Skeletal muscle tissue (tissue), 4 donors: ENCODE data around the gene CD1E. TPM values are rescaled to one million over a fixed set of nuclear protein-coding genes. Genes with fewer than 3 reads are reported as not detected.

ENCODE experiments used
- H3K27ac ChIP-seq: one replicate; pipeline ENCODE4 v1.7.0; 2013; ENCODE audit warnings: mild to moderate bottlenecking, low read depth, low read length, inconsistent platforms
- H3K27me3 ChIP-seq, 3 donors: one replicate each; pipeline ENCODE4 v1.7.0; 2013; ENCODE audit warnings: low read length in 3 of 3; ENCODE audit not compliant: control insufficient read depth in 3 of 3, insufficient read depth in 3 of 3
- H3K36me3 ChIP-seq, 3 donors: one replicate each; pipeline ENCODE4 v1.7.0; 2013; ENCODE audit warnings: low read length in 3 of 3; ENCODE audit not compliant: control insufficient read depth in 3 of 3, insufficient read depth in 3 of 3
- H3K4me1 ChIP-seq, 3 donors: one replicate each; pipeline ENCODE4 v1.7.0; 2013; ENCODE audit warnings: low read length in 3 of 3, mild to moderate bottlenecking in 3 of 3; ENCODE audit not compliant: control insufficient read depth in 3 of 3, insufficient read depth in 3 of 3
- H3K4me3 ChIP-seq, 3 donors: one replicate each; pipeline ENCODE4 v1.7.0; 2013; ENCODE audit warnings: low read length in 3 of 3
- H3K9ac ChIP-seq, 3 donors: one replicate each; pipeline ENCODE4 v1.7.0; 2013; ENCODE audit warnings: low read length in 3 of 3, mild to moderate bottlenecking in 3 of 3, moderate library complexity in 2 of 3, low read depth in 1 of 3
- H3K9me3 ChIP-seq, 3 donors: one replicate each; pipeline ENCODE4 v1.7.0; 2013; ENCODE audit warnings: low read length in 3 of 3; ENCODE audit not compliant: control insufficient read depth in 3 of 3
- total RNA-seq: library from RNA; depleted of rRNA; stranded (reverse); fragments of >200 nt; gene quantifications from one replicate; pipeline ENCODE4 v1.2.3, GENCODE V29; 2014
- donor health status: Osteomylitis.

The CD1E gene
- total RNA-seq, result 0.52 TPM

- Histone ChIP-seq H3K36me3 (no peaks in the 10 kb centered on the region), H3K27ac (no peak within 1 kb of the TSS), H3K9ac (no peak within 1 kb of the TSS), H3K9me3 (no peaks in the 10 kb centered on the region), H3K4me3 (no peak within 1 kb of the TSS), H3K4me1 (no peaks in the 10 kb centered on the region), H3K27me3 (no peaks in the 10 kb centered on the region)
Observed at GRCh38 chr1:158353303-158354075, at the start of gene CD1E. CD1E (plus strand) TSS chr1:158353894; CDS start chr1:158353989, 95 bp downstream.

- Histone ChIP-seq H3K4me3 (no peak overlapping the region), H3K9me3 (peaks cover 0 to 7% (median 3%) of the 10 kb centered on the region in 3 donors), H3K36me3 (no peaks in the 10 kb centered on the region), H3K9ac (no peak overlapping the region), H3K27ac (no peak overlapping the region), H3K27me3 (no peaks in the 10 kb centered on the region), H3K4me1 (no peaks in the 10 kb centered on the region)
Observed at GRCh38 chr1:158310623-158311022, 43.1 kb upstream of the CD1E start.

GRCh38 chr1:158311066-158311465 lies 42.6 kb upstream of the CD1E start:
- no peak overlapping the region for H3K27ac ChIP-seq

GRCh38 chr1:158323866-158324265 lies 29.8 kb upstream of the CD1E start:
- no peak overlapping the region for H3K9ac ChIP-seq
- no peaks in the 10 kb centered on the region for H3K4me1 ChIP-seq
- no peaks in the 10 kb centered on the region for H3K27me3 ChIP-seq
- H3K36me3 ChIP-seq, result no peaks in the 10 kb centered on the region
- no peak overlapping the region for H3K27ac ChIP-seq
- no peak overlapping the region for H3K4me3 ChIP-seq
- peaks cover 0 to 3% (median 0%) of the 10 kb centered on the region in 3 donors for H3K9me3 ChIP-seq

More at GRCh38 chr1:158311066-158311465, 42.6 kb upstream of the CD1E start:
- Histone ChIP-seq H3K4me3 (no peak overlapping the region), H3K9me3 (peaks cover 0 to 7% (median 3%) of the 10 kb centered on the region in 3 donors), H3K36me3 (no peaks in the 10 kb centered on the region), H3K27me3 (no peaks in the 10 kb centered on the region), H3K9ac (no peak overlapping the region), H3K4me1 (no peaks in the 10 kb centered on the region)

GRCh38 chr1:158324395-158324794 lies 29.3 kb upstream of the CD1E start:
- Histone ChIP-seq H3K9me3 (peaks cover 0 to 3% (median 0%) of the 10 kb centered on the region in 3 donors), H3K9ac (no peak overlapping the region), H3K27ac (no peak overlapping the region), H3K4me1 (no peaks in the 10 kb centered on the region), H3K27me3 (no peaks in the 10 kb centered on the region), H3K36me3 (no peaks in the 10 kb centered on the region), H3K4me3 (no peak overlapping the region)

GRCh38 chr1:158327481-158327880 lies 26.2 kb upstream of the CD1E start:
- no peaks in the 10 kb centered on the region for H3K27me3 ChIP-seq
- H3K9ac ChIP-seq, result no peak overlapping the region
- peaks cover 0 to 3% (median 0%) of the 10 kb centered on the region in 3 donors for H3K9me3 ChIP-seq
- no peak overlapping the region for H3K27ac ChIP-seq
- no peaks in the 10 kb centered on the region for H3K36me3 ChIP-seq
- no peaks in the 10 kb centered on the region for H3K4me1 ChIP-seq
- no peak overlapping the region for H3K4me3 ChIP-seq

GRCh38 chr1:158328426-158328825 lies 25.3 kb upstream of the CD1E start:
- no peak overlapping the region for H3K4me3 ChIP-seq
- no peak overlapping the region for H3K27ac ChIP-seq
- no peaks in the 10 kb centered on the region for H3K4me1 ChIP-seq
- H3K9me3 ChIP-seq, result peaks cover 0 to 2% (median 0%) of the 10 kb centered on the region in 3 donors
- no peaks in the 10 kb centered on the region for H3K36me3 ChIP-seq
- no peak overlapping the region for H3K9ac ChIP-seq
- no peaks in the 10 kb centered on the region for H3K27me3 ChIP-seq

GRCh38 chr1:158329300-158329699 lies 24.4 kb upstream of the CD1E start:
- H3K9ac ChIP-seq, result no peak overlapping the region
- H3K36me3 ChIP-seq, result no peaks in the 10 kb centered on the region
- no peaks in the 10 kb centered on the region for H3K9me3 ChIP-seq
- H3K27me3 ChIP-seq, result no peaks in the 10 kb centered on the region
- no peak overlapping the region for H3K27ac ChIP-seq
- H3K4me3 ChIP-seq, result no peak overlapping the region
- no peaks in the 10 kb centered on the region for H3K4me1 ChIP-seq

GRCh38 chr1:158329733-158330132 lies 24.0 kb upstream of the CD1E start:
- no peaks in the 10 kb centered on the region for H3K4me1 ChIP-seq
- H3K4me3 ChIP-seq, result no peak overlapping the region
- H3K27me3 ChIP-seq, result no peaks in the 10 kb centered on the region
- H3K27ac ChIP-seq, result no peak overlapping the region
- H3K9ac ChIP-seq, result no peak overlapping the region
- no peaks in the 10 kb centered on the region for H3K9me3 ChIP-seq
- H3K36me3 ChIP-seq, result no peaks in the 10 kb centered on the region

GRCh38 chr1:158330391-158331105 lies 23.1 kb upstream of the CD1E start:
- no peaks in the 10 kb centered on the region for H3K4me1 ChIP-seq
- no peak overlapping the region for H3K4me3 ChIP-seq
- H3K27me3 ChIP-seq, result no peaks in the 10 kb centered on the region
- H3K9me3 ChIP-seq, result no peaks in the 10 kb centered on the region
- no peak overlapping the region for H3K9ac ChIP-seq
- H3K27ac ChIP-seq, result no peak overlapping the region
- no peaks in the 10 kb centered on the region for H3K36me3 ChIP-seq
